K562 (cell line): Measurements from ENCODE around the gene P4HB. TPM values are rescaled to one million over a fixed set of nuclear protein-coding genes. Genes with fewer than 3 reads are reported as not detected.
A peak's percentile ranks its signal among the peaks of the same experiment; 100 is the strongest.

Source experiments
- ATAC-seq: fragments of 200-7000 bp; cut with Tn5 transposase; 3 replicates; pipeline ENCODE4 v1.9.1; 2020; ENCODE audit warnings: moderate library complexity
- BruUV-seq: library from RNA; stranded (reverse); fragments of 400-500 nt; replicated peaks from 2 replicates; lab custom pipeline; 2021; lab: Mats Ljungman, UMichigan
- CTCF ChIA-PET: fragments of 300-600 bp; formaldehyde crosslinking; extraction: SDS; loops from one replicate; lab custom pipeline; 2021; ENCODE audit warnings: low intra/inter-chr PET ratio; lab: Yijun Ruan, JAX
- POLR2A ChIA-PET: fragments of 300-600, 350-650 bp; sonication (Branson Sonifier 250); formaldehyde crosslinking; extraction: SDS; loops from one replicate; lab custom pipeline; 2021; ENCODE audit warnings: antibody characterized with exemption, inconsistent platforms; lab: Yijun Ruan, JAX
- DNase-seq, 4 experiments: peaks; one replicate each; pipeline versions ENCODE4 v3.0.0 to v3.0.0-alpha.2; 2011 to 2018; ENCODE audit warnings: low spot score in 3 of 4, mixed read lengths in 3 of 4; ENCODE audit errors: extremely low read depth in 1 of 4
- FAIRE-seq: peaks from 2 replicates; lab custom pipeline; 2011; peaks lifted over from hg19 to GRCh38; lab: Jason Lieb, UNC
- H2AFZ ChIP-seq: 2 replicates; pipeline ENCODE4 v1.6.0; 2011; ENCODE audit warnings: low read depth, low read length, control low read depth, inconsistent platforms
- H3K27ac ChIP-seq: fragments of 200-600 bp; 3 replicates; pipeline ENCODE4 v1.8.0; 2011; ENCODE audit warnings: low read depth, mild to moderate bottlenecking, control low read depth, inconsistent platforms, low read length, moderate library complexity, mixed read lengths; ENCODE audit errors: extremely low read depth
- H3K27me3 ChIP-seq, 2 experiments: fragments of 300-600 bp in 1 of 2; 2 replicates in 1 of 2; 3 replicates in 1 of 2; pipeline versions ENCODE4 v1.6.0 to v1.8.0; 2011; ENCODE audit warnings: inconsistent platforms in 2 of 2, low read length in 2 of 2, mild to moderate bottlenecking in 1 of 2, mixed read lengths in 1 of 2, moderate library complexity in 1 of 2; ENCODE audit not compliant: control insufficient read depth in 2 of 2, insufficient read depth in 2 of 2
- H3K36me3 ChIP-seq: fragments of 300-600 bp; 3 replicates; pipeline ENCODE4 v1.8.0; 2011; ENCODE audit warnings: mild to moderate bottlenecking, low read length, inconsistent platforms; ENCODE audit not compliant: control insufficient read depth, insufficient read depth
- H3K4me1 ChIP-seq, 2 experiments: fragments of 200-600 bp in 1 of 2; replicated peaks in 1 of 2; 2 replicates in 1 of 2; 3 replicates in 1 of 2; pipeline versions ENCODE4 v1.5.1 to v1.8.0; 2011; ENCODE audit warnings: inconsistent platforms in 2 of 2, low read length in 2 of 2, mild to moderate bottlenecking in 1 of 2, mixed read lengths in 1 of 2, moderate library complexity in 1 of 2; ENCODE audit not compliant: control insufficient read depth in 2 of 2, insufficient read depth in 2 of 2
- H3K4me2 ChIP-seq: 2 replicates; pipeline ENCODE4 v1.6.1; 2011; ENCODE audit warnings: low read length, control low read depth, inconsistent platforms, mixed read lengths; ENCODE audit not compliant: insufficient read depth
- H3K4me3 ChIP-seq: fragments of 200-600 bp; sonication (generic), shearing (Covaris generic); 2 replicates; pipeline ENCODE4 v1.5.1; 2016; ENCODE audit warnings: control low read depth, inconsistent platforms
- H3K79me2 ChIP-seq: fragments of 200-600 bp; 3 replicates; pipeline ENCODE4 v1.8.0; 2011; ENCODE audit warnings: low read length, inconsistent platforms; ENCODE audit not compliant: control insufficient read depth, insufficient read depth
- H3K9ac ChIP-seq, 2 experiments: 2 replicates each; pipeline versions ENCODE4 v1.6.0 to v1.6.1; 2011; ENCODE audit warnings: low read depth in 2 of 2, low read length in 2 of 2, control low read depth in 1 of 2, inconsistent platforms in 1 of 2, mild to moderate bottlenecking in 1 of 2, mixed read lengths in 1 of 2; ENCODE audit not compliant: insufficient read depth in 1 of 2
- H3K9me1 ChIP-seq: one replicate; pipeline ENCODE4 v1.6.0; 2011; ENCODE audit warnings: inconsistent platforms, mild to moderate bottlenecking, low read length, moderate library complexity; ENCODE audit not compliant: control insufficient read depth, insufficient read depth
- H3K9me3 ChIP-seq: replicated peaks from 2 replicates; pipeline ENCODE4 v1.5.1; 2011; ENCODE audit warnings: low read depth, low read length, inconsistent platforms; ENCODE audit not compliant: control insufficient read depth, insufficient read depth
- H4K20me1 ChIP-seq: replicated peaks from 2 replicates; pipeline ENCODE4 v1.6.1; 2011; ENCODE audit warnings: low read length, inconsistent platforms, mixed read lengths; ENCODE audit not compliant: control insufficient read depth, insufficient read depth
- ARID3A ChIP-seq: IDR thresholded peaks from 2 replicates; pipeline ENCODE4 v1.6.1; 2012; ENCODE audit warnings: low read depth, low read length, improper control_type of control experiment, borderline replicate concordance
- CHD2 ChIP-seq: IDR thresholded peaks from 2 replicates; pipeline ENCODE4 v1.6.1; 2011; ENCODE audit warnings: low read depth, low read length
- DLX4 ChIP-seq: fragments of 250-450 bp; sonication (Bioruptor Pico); IDR thresholded peaks from 2 replicates; pipeline ENCODE4 v1.6.1; 2021; ENCODE audit warnings: mild to moderate bottlenecking
- FOXA3 ChIP-seq, 2 experiments: fragments of 450-650 bp in 1 of 2; sonication (generic) in 1 of 2; formaldehyde crosslinking; IDR thresholded peaks in 1 of 2; conservative IDR thresholded peaks in 1 of 2; 2 replicates each; pipeline versions ENCODE4 v1.4.0 to v1.8.0; 2020 to 2022; ENCODE audit warnings: mild to moderate bottlenecking in 2 of 2, missing genetic modification reagents in 1 of 2
- MAX ChIP-seq: sonication (generic); formaldehyde crosslinking; IDR thresholded peaks from 2 replicates; pipeline ENCODE4 v1.9.0; 2022; ENCODE audit warnings: mild to moderate bottlenecking, missing genetic modification reagents
- PURB ChIP-seq: sonication (generic); formaldehyde crosslinking; IDR thresholded peaks from 2 replicates; pipeline ENCODE4 v1.9.0; 2021; ENCODE audit warnings: low read depth, mild to moderate bottlenecking, missing genetic modification reagents
- RB1 ChIP-seq: fragments of 450-650 bp; IDR thresholded peaks from 2 replicates; pipeline ENCODE4 v1.6.1; 2017; ENCODE audit warnings: low read depth, mild to moderate bottlenecking
- RBM14 ChIP-seq: fragments of 200-400 bp; formaldehyde crosslinking; IDR thresholded peaks from 2 replicates; pipeline ENCODE4 v1.6.1; 2018; ENCODE audit warnings: low read depth, mild to moderate bottlenecking, low read length, moderate library complexity, borderline replicate concordance; ENCODE audit not compliant: insufficient read depth
- STAT6 ChIP-seq: sonication (generic); formaldehyde crosslinking; IDR thresholded peaks from 2 replicates; pipeline ENCODE4 v1.8.1; 2023; ENCODE audit warnings: mild to moderate bottlenecking, missing genetic modification reagents
- TAL1 ChIP-seq: fragments of 450-650 bp; IDR thresholded peaks from 2 replicates; pipeline ENCODE4 v1.6.1; 2016; ENCODE audit warnings: mild to moderate bottlenecking
- ZBTB49 ChIP-seq: sonication (generic); formaldehyde crosslinking; IDR thresholded peaks from 2 replicates; pipeline ENCODE4 v1.8.0; 2022; ENCODE audit warnings: missing genetic modification reagents, mild to moderate bottlenecking, borderline replicate concordance
- ZFP1 ChIP-seq: fragments of 450-650 bp; formaldehyde crosslinking; IDR thresholded peaks from 2 replicates; pipeline ENCODE4 v1.4.0; 2020; ENCODE audit warnings: mild to moderate bottlenecking, mixed read lengths
- ZNF79 ChIP-seq: fragments of 250-450 bp; sonication (Bioruptor Pico); IDR thresholded peaks from 2 replicates; pipeline ENCODE4 v1.4.0; 2020; ENCODE audit warnings: low read depth, mild to moderate bottlenecking, moderate library complexity
- WGBS: fragments of 100-300 bp; shearing (Covaris generic); methylation state at CpG from one replicate; pipeline ENCODE4 v1.1.6; 2016; ENCODE audit warnings: low coverage, mixed read lengths; ENCODE audit not compliant: insufficient coverage; ENCODE audit errors: missing lambda C conversion rate; 5-methylcytosine and 5-hydroxymethylcytosine counted together
- in situ Hi-C: fragments of 300-500 bp; cut with MboI; formaldehyde crosslinking; loops from 4 replicates; pipeline ENCODE4 v1.15.0; 2018; ENCODE audit warnings: inconsistent platforms, mixed read lengths
- intact Hi-C: fragments of 100-400 bp; cut with micrococcal nuclease; formaldehyde crosslinking; loops from 2 replicates; pipeline ENCODE4 v1.14.2; 2022
- polyA plus RNA-seq, 8 experiments: library from polyadenylated mRNA; depleted of rRNA in 4 of 8; stranded (reverse) in 5 of 8; unstranded in 3 of 8; fragments of >200 nt; fragmentation: Nextera tagmentation in 2 of 8; fragmentation: Illumina TruSeq in 1 of 8; extraction: Ambion mirVana in 2 of 8; extraction: Trizol in 1 of 8; gene quantifications; 2 replicates each; pipeline versions ENCODE4 v1.2.1 to v1.2.3, GENCODE V29; 2011 to 2014; ENCODE audit warnings: inconsistent platforms in 1 of 8, missing spikeins in 1 of 8
- total RNA-seq, 7 experiments: library from RNA; depleted of rRNA in 6 of 7; stranded (reverse); fragments of >200 nt in 6 of 7; fragmentation: Illumina TruSeq in 2 of 7; extraction: Trizol in 2 of 7; gene quantifications; 2 replicates each; pipeline versions ENCODE4 v1.2.1 to v1.2.3, GENCODE V29; 2011 to 2021; ENCODE audit warnings: low replicate concordance in 1 of 7

P4HB gene
- total and polyA plus RNA-seq, 9 of the 15 experiments (the other 6 are each of a cell fraction or from before 2014, with no cell fraction given): 4.4 to 645 (median 325) TPM

GRCh38 chr17:81866440-81867169 is 6.3 kb upstream of the P4HB start:
- Histone ChIP-seq H3K9ac (peak overlapping the region in 1 of 2 experiments; percentile 91; a peak in 2 of 4 replicates), H2AFZ (no peak overlapping the region), H3K79me2 (peaks cover 68% of the 10 kb centered on the region), H4K20me1 (peaks cover 41% of the 10 kb centered on the region), H3K4me1 (peaks cover 35 to 83% of the 10 kb centered on the region in 2 experiments), H3K4me2 (no peak overlapping the region), H3K36me3 (peaks cover 70% of the 10 kb centered on the region), H3K27ac (peak overlapping the region; percentile 93; the same call in 1 of the 3 replicates), H3K9me1 (no peaks in the 10 kb centered on the region), H3K9me3 (no peaks in the 10 kb centered on the region), H3K27me3 (no peaks in the 10 kb centered on the region), H3K4me3 (no peak overlapping the region)
- in situ Hi-C loops (no loop called here), intact Hi-C loops (no loop called here)
- 75% methylated on average over 16 of the region's 18 CpGs for WGBS
- BruUV-seq: no TSS peak
- FAIRE-seq (no peak), DNase-seq (peak in 1 of 4 experiments; percentile 31), ATAC-seq (peak; percentile 4)
- POLR2A ChIA-PET: interaction anchor here (0.6 to 1.9 kb wide), 14 partner anchors 13 to 737 kb away, joined by 3 to 8 read pairs (median 3); partner anchors contain the start of genes ARL16, HGS, NPB and SIRT7
- CTCF ChIA-PET: no interaction called here
- TF ChIP-seq ZNF79 (no peak), RBM14 (no peak), STAT6 (CRISPR knock-in tag) (no peak), ZFP1 (CRISPR knock-in tag) (no peak), TAL1 (no peak), ZBTB49 (CRISPR knock-in tag) (no peak), PURB (CRISPR knock-in tag) (no peak), ARID3A (no peak), CHD2 (no peak), FOXA3 (CRISPR knock-in tag; conservative IDR thresholded peaks at IDR 0.05 in 1 of 2, IDR thresholded peaks at IDR 0.05 in 1 of 2) (no peak), MAX (no peak), DLX4 (no peak), RB1 (no peak)
